GM12891 (cell line): Measurements from ENCODE around the gene MYO7B.

Source experiments
- POLR2A ChIP-seq: IDR thresholded peaks from 2 replicates; pipeline ENCODE4 v1.6.1; 2011; ENCODE audit warnings: low read depth, low read length, control low read depth
- POLR2AphosphoS5 ChIP-seq: IDR thresholded peaks from 2 replicates; pipeline ENCODE4 v1.6.1; 2011; ENCODE audit warnings: low read depth, low read length, control low read depth
- SPI1 ChIP-seq: IDR thresholded peaks from 2 replicates; pipeline ENCODE4 v1.6.1; 2011; ENCODE audit warnings: low read depth, low read length, control low read depth

- no peak for TF ChIP-seq POLR2A
- TF ChIP-seq POLR2AphosphoS5: no peak
- TF ChIP-seq SPI1: no peak
Measured at GRCh38 chr2:127568128-127568527, 32.6 kb downstream of the MYO7B start.
